Esophagus squamous epithelium (tissue), 5 donors: ENCODE data around the gene ISCU. TPM values are rescaled to one million over a fixed set of nuclear protein-coding genes. Genes with fewer than 3 reads are reported as not detected.
A peak's percentile ranks its signal among the peaks of the same experiment; 100 is the strongest.

Source experiments
- DNase-seq: peaks from one replicate; lab custom pipeline; 2025; lab: John Stamatoyannopoulos, UW
- H3K27ac ChIP-seq, 4 donors: fragments of 200-600 bp; sonication (generic); one replicate each; pipeline ENCODE4 v1.5.1; 2016 to 2019; ENCODE audit warnings: mild to moderate bottlenecking in 1 of 4
- H3K27me3 ChIP-seq, 4 donors: fragments of 200-600 bp; sonication (generic); 1 replicate in 3 of 4; 2 replicates in 1 of 4; pipeline versions ENCODE4 v1.5.1 to v1.6.0; 2017 to 2021; ENCODE audit warnings: antibody characterized with exemption in 1 of 4
- H3K36me3 ChIP-seq, 3 donors: fragments of 200-600 bp; sonication (generic); one replicate each; pipeline ENCODE4 v1.5.1; 2016 to 2019
- H3K4me1 ChIP-seq, 3 donors: fragments of 200-600 bp; sonication (generic); one replicate each; pipeline ENCODE4 v1.5.1; 2017 to 2019
- H3K4me3 ChIP-seq, 4 donors: fragments of 200-600 bp; sonication (generic); 1 replicate in 3 of 4; 2 replicates in 1 of 4; pipeline ENCODE4 v1.5.1; 2016 to 2019; ENCODE audit warnings: mild to moderate bottlenecking in 2 of 4, moderate library complexity in 1 of 4
- H3K9me3 ChIP-seq, 3 donors: fragments of 200-600 bp; sonication (generic); one replicate each; pipeline ENCODE4 v1.5.1; 2016 to 2019
- CTCF ChIP-seq, 6 experiments: fragments of 450-650 bp in 4 of 6; fragments of 200-600 bp in 2 of 6; sonication (generic) in 2 of 6; IDR thresholded peaks; one replicate each; pipeline ENCODE4 v1.5.1; 2016 to 2019; ENCODE audit warnings: antibody characterized with exemption in 6 of 6, mild to moderate bottlenecking in 4 of 6, moderate library complexity in 4 of 6
- POLR2A ChIP-seq, 4 donors: fragments of 450-650 bp; IDR thresholded peaks; one replicate each; pipeline ENCODE4 v1.6.1; 2017; ENCODE audit warnings: antibody characterized with exemption in 4 of 4, mild to moderate bottlenecking in 4 of 4, moderate library complexity in 3 of 4
- WGBS, 2 donors: methylation state at CpG; one replicate each; pipeline ENCODE4 v1.1.5; 2018; 5-methylcytosine and 5-hydroxymethylcytosine counted together
- intact Hi-C: fragments of 100-400 bp; cut with DNase I; formaldehyde crosslinking; loops from one replicate; pipeline ENCODE4 v1.15.0; 2022
- total RNA-seq, 4 donors: library from RNA; depleted of rRNA; stranded (reverse); fragments of >200 nt; gene quantifications; one replicate each; pipeline ENCODE4 v1.1.0, GENCODE V29; 2016
- donor health status: DM: yes; HTN: yes; CAD: no.

Gene ISCU
- total RNA-seq, 4 donors from 2014 or later = 50.7 to 132 (median 85.3) TPM

DNA sequence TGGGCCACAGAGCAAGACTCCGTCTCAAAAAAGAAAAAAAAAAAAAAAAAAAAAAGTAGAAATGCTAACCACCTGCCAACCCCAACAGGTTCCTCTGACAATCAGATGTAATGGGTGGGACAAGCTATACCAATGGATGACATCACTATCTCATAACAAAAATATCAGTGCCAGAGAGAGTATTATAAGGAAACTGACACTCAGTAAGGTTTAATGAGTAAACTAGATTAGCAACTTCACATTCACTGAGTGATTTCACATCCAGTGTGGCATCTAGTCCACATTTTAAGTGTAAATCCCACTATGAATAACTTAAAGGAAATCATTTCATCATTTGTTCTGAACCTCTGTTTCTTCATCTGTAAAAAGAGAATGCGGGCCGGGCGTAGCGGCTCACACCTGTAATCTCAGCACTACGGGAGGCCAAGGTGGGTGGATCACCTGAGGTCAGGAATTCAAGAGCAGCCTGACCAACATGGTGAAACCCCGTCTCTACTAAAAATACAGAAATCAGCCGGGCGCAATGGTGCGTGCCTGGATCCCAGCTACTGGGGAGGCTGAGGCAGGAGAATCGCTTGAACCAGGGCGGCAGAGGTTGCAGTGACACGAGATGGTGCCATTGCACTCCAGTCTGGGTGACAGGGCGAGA lies 3.3 kb upstream of the ISCU start:
- 72 to 77% methylated on average over 13 of the region's 14 CpGs for WGBS, 2 donors
- DNase-seq = no peak
- Histone ChIP-seq H3K4me3 (no peak overlapping the region), H3K9me3 (no peaks in the 10 kb centered on the region), H3K27me3 (no peaks in the 10 kb centered on the region), H3K4me1 (peaks cover 24 to 72% (median 35%) of the 10 kb centered on the region in 3 donors), H3K36me3 (peaks cover 0 to 22% (median 0%) of the 10 kb centered on the region in 3 donors), H3K27ac (no peak overlapping the region)
- intact Hi-C loops = no loop called here
- no peak for TF ChIP-seq CTCF (IDR thresholded peaks at IDR 0.05)
- no peak for TF ChIP-seq POLR2A (IDR thresholded peaks at IDR 0.05)

DNA sequence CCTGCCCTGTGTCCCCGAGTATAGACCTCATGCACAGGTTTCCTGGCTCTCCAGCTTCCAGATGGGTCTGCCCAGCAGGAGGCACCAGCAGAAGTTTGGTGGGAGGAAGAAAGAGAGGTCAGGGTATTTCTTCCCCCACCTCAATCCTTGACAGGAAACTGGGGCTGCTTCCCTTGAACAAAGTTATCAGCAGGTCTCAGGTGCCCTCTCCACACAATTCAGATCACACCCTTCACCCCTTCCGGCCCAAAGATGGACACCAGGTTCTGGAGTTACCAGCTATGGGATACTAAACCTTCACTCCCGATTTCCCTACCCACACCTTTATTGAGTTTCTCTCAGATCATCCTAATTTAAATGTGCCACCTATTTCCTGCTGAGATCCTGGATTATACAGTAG lies 2.6 kb upstream of the ISCU start:
- H3K27me3 ChIP-seq = no peaks in the 10 kb centered on the region
- intact Hi-C loops = loop anchor here (5.0 to 10.0 kb wide), 3 partner anchors 58 to 535 kb away; partner anchors contain the start of genes ALKBH2 and UNG
- H3K9me3 ChIP-seq = no peaks in the 10 kb centered on the region
- peaks cover 0 to 29% (median under 1%) of the 10 kb centered on the region in 3 donors for H3K36me3 ChIP-seq
- H3K4me1 ChIP-seq = peaks cover 24 to 75% (median 35%) of the 10 kb centered on the region in 3 donors
- H3K27ac ChIP-seq = peak overlapping the region in 2 of 4 donors; percentile 95 to 98
- 34 to 39% methylated on average over 3 of the region's 3 CpGs for WGBS, 2 donors
- H3K4me3 ChIP-seq = peak overlapping the region; percentile 82 to 94 (median 93)
- no peak for TF ChIP-seq CTCF (IDR thresholded peaks at IDR 0.05)
- TF ChIP-seq POLR2A (IDR thresholded peaks at IDR 0.05) = no peak
- DNase-seq = no peak

- intact Hi-C loops = loop anchor here (5.0 to 10.0 kb wide), 3 partner anchors 57 to 534 kb away; partner anchors contain the start of genes ALKBH2 and UNG
- TF ChIP-seq CTCF (IDR thresholded peaks at IDR 0.05) (no peak), POLR2A (IDR thresholded peaks at IDR 0.05) (no peak)
Measured at GRCh38 chr12:108560321-108560721, 2.1 kb upstream of the ISCU start.

DNA sequence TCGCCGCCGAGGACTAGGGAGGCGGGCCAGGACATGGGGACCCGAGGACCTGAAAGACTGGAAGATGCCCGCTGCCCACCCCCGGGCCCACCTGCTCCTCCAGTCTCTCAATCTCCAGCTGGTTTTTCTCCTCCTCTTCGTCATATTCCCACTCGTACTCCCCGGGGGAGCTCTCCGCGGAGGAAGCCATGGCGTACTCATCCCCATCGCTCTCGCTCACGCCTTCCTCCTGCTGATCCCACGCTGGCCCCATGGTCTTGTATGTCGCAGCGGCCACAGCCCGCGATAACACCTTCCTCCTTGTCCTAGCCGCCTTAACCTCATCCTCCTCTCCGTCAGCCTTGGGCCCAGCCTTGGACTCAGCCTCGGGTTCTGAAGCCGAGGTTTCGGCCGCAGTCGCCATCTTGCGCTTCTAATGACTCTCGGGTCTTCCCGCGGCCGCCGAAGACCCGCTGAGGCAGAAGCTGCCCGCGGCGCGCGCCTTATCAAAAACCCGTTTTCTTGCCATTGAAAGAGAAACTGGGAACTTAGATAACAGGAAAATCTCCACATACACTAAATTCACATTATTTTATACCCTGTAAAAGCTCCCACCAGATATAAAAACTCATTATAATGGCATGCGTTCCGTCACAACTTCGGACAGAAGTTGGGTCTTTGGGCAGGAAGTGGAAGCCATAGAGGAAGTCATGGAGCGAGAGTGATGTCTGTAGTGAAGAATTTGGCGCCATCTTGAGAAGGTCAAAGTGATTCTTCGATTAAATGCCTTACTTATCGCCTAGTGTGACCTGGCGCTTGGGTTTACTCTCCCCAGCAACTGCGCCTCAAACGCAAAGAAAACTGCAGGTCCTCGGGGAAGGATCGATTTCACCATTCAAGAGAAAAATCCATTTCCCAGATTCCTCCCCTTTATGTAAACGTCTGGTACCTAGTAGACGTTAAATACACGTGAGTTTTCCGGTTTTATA lies 1.4 kb upstream of the ISCU start, which contains the start of gene SART3:
SART3 (minus strand) TSS at position 422 of the 968 bp plus-strand sequence; CDS start at position 403, 19 bp downstream.
- H3K4me3 ChIP-seq = peak within 1 kb of the TSS; percentile 82 to 94 (median 93)
- H3K4me1 ChIP-seq = peaks cover 27 to 81% (median 41%) of the 10 kb centered on the region in 3 donors
- H3K27me3 ChIP-seq = no peaks in the 10 kb centered on the region
- DNase-seq = no peak
- peaks cover 0 to 42% (median 5%) of the 10 kb centered on the region in 3 donors for H3K36me3 ChIP-seq
- H3K9me3 ChIP-seq = no peaks in the 10 kb centered on the region
- TF ChIP-seq CTCF (IDR thresholded peaks at IDR 0.05) = no peak
- peak in 1 of 4 donors; percentile 44 for TF ChIP-seq POLR2A (IDR thresholded peaks at IDR 0.05)
- intact Hi-C loops = loop anchor here (5.0 to 10.0 kb wide), 3 partner anchors 56 to 534 kb away; partner anchors contain the start of genes ALKBH2 and UNG
- 0 to 1% methylated on average over 48 to 55 of the region's 57 CpGs for WGBS, 2 donors
- H3K27ac ChIP-seq = peak within 1 kb of the TSS; percentile 95 to 98 (median 96)

More at GRCh38 chr12:108560321-108560721, 2.1 kb upstream of the ISCU start:
- no peaks in the 10 kb centered on the region for H3K27me3 ChIP-seq
- H3K27ac ChIP-seq = peak overlapping the region; percentile 95 to 98 (median 96)
- peaks cover 24 to 79% (median 35%) of the 10 kb centered on the region in 3 donors for H3K4me1 ChIP-seq
- no peak for DNase-seq
- H3K9me3 ChIP-seq = no peaks in the 10 kb centered on the region
- WGBS, 2 donors = 1 to 2% methylated on average over 7 to 11 of the region's 12 CpGs
- H3K36me3 ChIP-seq = peaks cover 0 to 34% (median 5%) of the 10 kb centered on the region in 3 donors
- H3K4me3 ChIP-seq = peak overlapping the region; percentile 82 to 94 (median 93)
